Heart right ventricle (tissue), 16 donors: ENCODE data around the gene TGFBR1. TPM values are rescaled to one million over a fixed set of nuclear protein-coding genes. Genes with fewer than 3 reads are reported as not detected.
A peak's percentile ranks its signal among the peaks of the same experiment; 100 is the strongest.

Source experiments
- ATAC-seq, 8 donors: fragments of 200-7000 bp; cut with Tn5 transposase; one replicate each; pipeline ENCODE4 v1.9.1; 2020; ENCODE audit warnings: mild to moderate bottlenecking in 8 of 8, moderate library complexity in 8 of 8, moderate number of reproducible peaks in 1 of 8
- DNase-seq, 2 donors: peaks; one replicate each; pipeline ENCODE4 v3.0.0-alpha.2; 2020
- H3K27ac ChIP-seq, 10 donors: fragments of 200-600 bp; sonication (generic) in 2 of 10; one replicate each; pipeline versions ENCODE4 v1.5.0 to v1.8.0; 2020 to 2022; ENCODE audit warnings: mild to moderate bottlenecking in 3 of 10
- H3K27me3 ChIP-seq, 7 donors: fragments of 200-600 bp; one replicate each; pipeline ENCODE4 v1.8.0; 2021 to 2022; ENCODE audit warnings: mild to moderate bottlenecking in 2 of 7
- H3K36me3 ChIP-seq, 9 donors: fragments of 200-600 bp; sonication (generic) in 1 of 9; one replicate each; pipeline versions ENCODE4 v1.5.0 to v1.8.0; 2020 to 2022; ENCODE audit warnings: mild to moderate bottlenecking in 2 of 9
- H3K4me1 ChIP-seq, 9 donors: fragments of 200-600 bp; sonication (generic) in 1 of 9; one replicate each; pipeline versions ENCODE4 v1.5.0 to v1.8.0; 2020 to 2022; ENCODE audit warnings: mild to moderate bottlenecking in 4 of 9
- H3K4me3 ChIP-seq, 10 donors: fragments of 200-600 bp; sonication (generic) in 2 of 10; one replicate each; pipeline versions ENCODE4 v1.5.0 to v1.8.0; 2020 to 2022; ENCODE audit warnings: mild to moderate bottlenecking in 7 of 10, moderate library complexity in 2 of 10
- H3K9me3 ChIP-seq, 11 donors: fragments of 200-600 bp in 10 of 11; sonication (generic) in 2 of 11; one replicate each; pipeline versions ENCODE4 v1.5.0 to v1.8.0; 2013 to 2022; ENCODE audit warnings: mild to moderate bottlenecking in 2 of 11, control low read depth in 1 of 11, moderate library complexity in 1 of 11
- CTCF ChIP-seq, 9 donors: fragments of 200-600 bp; sonication (generic) in 2 of 9; IDR thresholded peaks; one replicate each; pipeline versions ENCODE4 v1.5.0 to v1.8.0; 2021 to 2022; ENCODE audit warnings: antibody characterized with exemption in 9 of 9, mild to moderate bottlenecking in 5 of 9, moderate library complexity in 1 of 9
- WGBS, 2 donors: extraction: QIAGEN DNeasy Blood & Tissue Kit; methylation state at CpG; one replicate each; pipeline ENCODE4 v1.1.7; 2013; ENCODE audit warnings: inconsistent platforms in 1 of 2; 5-methylcytosine and 5-hydroxymethylcytosine counted together
- intact Hi-C, 10 donors: fragments of 100-400 bp; cut with DNase I; formaldehyde crosslinking; loops; one replicate each; pipeline versions ENCODE4 v1.11.1 to v1.14.2; 2022
- polyA plus RNA-seq, 2 donors: library from polyadenylated mRNA; stranded (reverse); fragments of 200-250 nt; gene quantifications; one replicate each; pipeline ENCODE4 v1.2.3, GENCODE V29; 2013
- total RNA-seq, 10 donors: library from RNA; stranded (reverse); fragmentation: NEBNext Ultra II Directional in 3 of 10; extraction: Animal tissue kit (Norgen Biotek cat#: 25700) in 3 of 10; gene quantifications; one replicate each; pipeline versions ENCODE4 v1.2.1 to v1.2.4, GENCODE V29; 2021 to 2023
- donor health status: Arrhythmogenic right ventricular cardiomyopathy.
- donor health status: ischemic (EF 13 %, LVEDD 7.1; RV severe dilation, severe dysfunction).
- donor health status: healthy with polysubstance abuse.
- donor health status: DM: no; HTN: yes; CAD: no.
- donor health status: DM: no; HTN: no; CAD: no.
- donor health status: ischemic (EF 25% LVEDD 6.9; RV normal size, moderate dysfunction).
- donor health status: ischemic (EF 25% LVEDD 5.7; RV mildly dilated, moderate dysfunction).
- donor health status: healthy.
- donor health status: DM: yes; HTN: yes; CAD: no.
- donor health status: Ischemic cardiomyopathy.
- donor health status: ischemic (EF 35%, LVEDD 5.7; RV mildly dilated, moderate dysfunction).
- donor health status: nonischemic (EF 11% LVEDD 7.7; RV severe dilation, severe dysfunction).
- donor health status: DM: yes; HTN: yes; CAD: no.
- donor health status: PGD.
- donor health status: ischemic (EF 29% LVEDD 5.4; RV normal size, mild dysfunction).
- donor health status: nonischemic (EF 23%, LVEDD 6.1; RV moderate dilation, normal function).

The TGFBR1 gene
- total and polyA plus RNA-seq, 12 donors: 4.9 to 25.4 (median 13.5) TPM

- peak overlapping the region in 3 of 10 donors; percentile 4 to 71 (median 35) for H3K27ac ChIP-seq
- H3K27me3 ChIP-seq: no peaks in the 10 kb centered on the region
- ATAC-seq: no peak
- no peaks in the 10 kb centered on the region for H3K9me3 ChIP-seq
- TF ChIP-seq CTCF (IDR thresholded peaks at IDR 0.05): no peak
- H3K4me3 ChIP-seq: no peak overlapping the region
- DNase-seq: no peak
- WGBS, 2 donors: 72 to 82% methylated on average over 1 of the region's 1 CpG
- intact Hi-C loops: no loop called here
- peaks cover 0 to 51% (median 21%) of the 10 kb centered on the region in 9 donors for H3K4me1 ChIP-seq
- H3K36me3 ChIP-seq: peaks cover 0 to 65% (median 12%) of the 10 kb centered on the region in 9 donors
Measured at GRCh38 chr9:99069075-99069474, 35.8 kb upstream of the TGFBR1 start.

GRCh38 chr9:99069546-99069945 is 35.4 kb upstream of the TGFBR1 start:
- Histone ChIP-seq H3K4me3 (no peak overlapping the region), H3K36me3 (peaks cover 0 to 61% (median 12%) of the 10 kb centered on the region in 9 donors), H3K4me1 (peaks cover 0 to 51% (median 21%) of the 10 kb centered on the region in 9 donors), H3K27ac (peak overlapping the region in 5 of 10 donors; percentile 4 to 71 (median 35)), H3K9me3 (no peaks in the 10 kb centered on the region), H3K27me3 (no peaks in the 10 kb centered on the region)
- no peak for TF ChIP-seq CTCF (IDR thresholded peaks at IDR 0.05)
- DNase-seq (no peak), ATAC-seq (no peak)
- intact Hi-C loops: no loop called here
- WGBS, 2 donors: 94 to 96% methylated on average over 12 of the region's 12 CpGs

GRCh38 chr9:99070681-99071080 is 34.2 kb upstream of the TGFBR1 start:
- 80 to 83% methylated on average over 6 of the region's 6 CpGs for WGBS, 2 donors
- Histone ChIP-seq H3K4me1 (peaks cover 0 to 58% (median 30%) of the 10 kb centered on the region in 9 donors), H3K4me3 (no peak overlapping the region), H3K9me3 (no peaks in the 10 kb centered on the region), H3K36me3 (peaks cover 0 to 49% (median 12%) of the 10 kb centered on the region in 9 donors), H3K27me3 (no peaks in the 10 kb centered on the region), H3K27ac (peak overlapping the region in 8 of 10 donors; percentile 3 to 75 (median 55))
- DNase-seq: no peak
- no peak for ATAC-seq
- no peak for TF ChIP-seq CTCF (IDR thresholded peaks at IDR 0.05)
- intact Hi-C loops: loop anchor here in 1 of 10 donors (5.0 kb wide), 1 partner anchor 48 kb away; no protein-coding TSS in a partner anchor

GRCh38 chr9:99071313-99072039 is 33.4 kb upstream of the TGFBR1 start:
- peak in 1 of 2 donors; percentile 32 for DNase-seq
- intact Hi-C loops: loop anchor here in 1 of 10 donors (5.0 kb wide), 1 partner anchor 49 kb away; no protein-coding TSS in a partner anchor
- no peak overlapping the region for H3K4me3 ChIP-seq
- no peak for TF ChIP-seq CTCF (IDR thresholded peaks at IDR 0.05)
- H3K9me3 ChIP-seq: no peaks in the 10 kb centered on the region
- peak overlapping the region in 8 of 10 donors; percentile 3 to 75 (median 68) for H3K27ac ChIP-seq
- peaks cover 0 to 65% (median 38%) of the 10 kb centered on the region in 9 donors for H3K4me1 ChIP-seq
- H3K36me3 ChIP-seq: peaks cover 0 to 43% (median 12%) of the 10 kb centered on the region in 9 donors
- peak; percentile 11 to 74 (median 62) for ATAC-seq
- no peaks in the 10 kb centered on the region for H3K27me3 ChIP-seq
- 75 to 79% methylated on average over 9 of the region's 9 CpGs for WGBS, 2 donors
